Myocyte (in vitro differentiated cells): ENCODE measurements around the gene MGARP. TPM values are rescaled to one million over a fixed set of nuclear protein-coding genes. Genes with fewer than 3 reads are reported as not detected.
A peak's percentile ranks its signal among the peaks of the same experiment; 100 is the strongest.
"Not testable (repeated sequence)": the region's sequence is repeated elsewhere in the genome, so short reads cannot be mapped to it uniquely, and the experiment has no call there.

Experiments used
- DNase-seq: peaks from one replicate; pipeline ENCODE4 v3.0.0-alpha.2; 2012; ENCODE audit warnings: low read depth
- polyA plus RNA-seq: library from polyadenylated mRNA; unstranded; fragments of >200 nt; gene quantifications from one replicate; pipeline ENCODE4 v1.2.1, GENCODE V29; 2012; ENCODE audit warnings: missing spikeins
- total RNA-seq: library from RNA; depleted of rRNA; stranded (reverse); fragments of >200 nt; gene quantifications from 2 replicates; pipeline ENCODE4 v1.2.3, GENCODE V29; 2014

The MGARP gene
- 0.31 and 0.45 TPM in 2 replicates for total RNA-seq
- polyA plus RNA-seq = 1.3 TPM

- DNase-seq = peak; percentile 32
These were observed at the start of gene MGARP for GRCh38 chr4:139279760-139280620. TSS of gene MGARP (minus strand) at chr4:139280225. CDS start at chr4:139280158, 67 bp downstream.

GRCh38 chr4:139329665-139330200 is 49.7 kb upstream of the MGARP start:
- no peak for DNase-seq

GRCh38 chr4:139324620-139325019 is 44.6 kb upstream of the MGARP start:
- no peak for DNase-seq

GRCh38 chr4:139322541-139322940 is 42.5 kb upstream of the MGARP start:
- not testable (repeated sequence) for DNase-seq

GRCh38 chr4:139322070-139322469 is 42.0 kb upstream of the MGARP start:
- not testable (repeated sequence) for DNase-seq

GRCh38 chr4:139319571-139319970 is 39.5 kb upstream of the MGARP start:
- DNase-seq = no peak

GRCh38 chr4:139317635-139318034 is 37.6 kb upstream of the MGARP start:
- DNase-seq = no peak

- DNase-seq = no peak
These were observed 36.7 kb upstream of the MGARP start for GRCh38 chr4:139316733-139317132.

GRCh38 chr4:139315221-139315675 is 35.2 kb upstream of the MGARP start:
- no peak for DNase-seq

GRCh38 chr4:139314047-139314800 is 34.2 kb upstream of the MGARP start:
- DNase-seq = no peak

- not testable (repeated sequence) for DNase-seq
These were observed 33.4 kb upstream of the MGARP start for GRCh38 chr4:139313414-139313813.

GRCh38 chr4:139312552-139313332 is 32.7 kb upstream of the MGARP start:
- DNase-seq = no peak

GRCh38 chr4:139311909-139312308 is 31.9 kb upstream of the MGARP start:
- DNase-seq = no peak

GRCh38 chr4:139304920-139305319 is 24.9 kb upstream of the MGARP start:
- DNase-seq = no peak

GRCh38 chr4:139301821-139302611 is 22.0 kb upstream of the MGARP start, which contains the start of gene NDUFC1:
TSS of gene NDUFC1 (minus strand) at chr4:139302477. CDS start at chr4:139295798, 6,679 bp downstream.
- peak; percentile 63 for DNase-seq

GRCh38 chr4:139301113-139301820 is 21.2 kb upstream of the MGARP start, which contains the start of gene NAA15:
TSS of gene NAA15 (plus strand) at chr4:139301505. CDS start at chr4:139301778, 273 bp downstream.
- peak; percentile 99 for DNase-seq

GRCh38 chr4:139300431-139301112 is 20.5 kb upstream of the MGARP start:
- peak; percentile 53 for DNase-seq

GRCh38 chr4:139299536-139299935 is 19.5 kb upstream of the MGARP start:
- DNase-seq = no peak

- DNase-seq = peak; percentile 26
These were observed 17.0 kb upstream of the MGARP start for GRCh38 chr4:139297001-139297410.
